HepG2 (cell line): ENCODE data around the gene UST. TPM values are rescaled to one million over a fixed set of nuclear protein-coding genes. Genes with fewer than 3 reads are reported as not detected.
A peak's percentile ranks its signal among the peaks of the same experiment; 100 is the strongest.

Experiments
- ATAC-seq: fragments of 200-7000 bp; cut with Tn5 transposase; 3 replicates; pipeline ENCODE4 v1.9.1; 2020; ENCODE audit warnings: mild to moderate bottlenecking, moderate library complexity
- BruUV-seq: library from RNA; stranded (reverse); fragments of 400-500 nt; replicated peaks from 2 replicates; lab custom pipeline; 2021; lab: Mats Ljungman, UMichigan
- CTCF ChIA-PET: fragments of 300-600 bp; formaldehyde crosslinking; extraction: SDS; loops from one replicate; lab custom pipeline; 2021; ENCODE audit warnings: low total read pairs, inconsistent platforms, low intra/inter-chr PET ratio; lab: Yijun Ruan, JAX
- POLR2A ChIA-PET: fragments of 350-600 bp; sonication (Branson Sonifier 250); formaldehyde crosslinking; loops from one replicate; lab custom pipeline; 2020; ENCODE audit warnings: antibody characterized with exemption, inconsistent platforms; lab: Yijun Ruan, JAX
- DNase-seq: peaks from one replicate; pipeline ENCODE4 v3.0.0-alpha.2; 2015; ENCODE audit warnings: low spot score
- FAIRE-seq: peaks from 3 replicates; lab custom pipeline; 2011; peaks lifted over from hg19 to GRCh38; lab: Jason Lieb, UNC
- H2AFZ ChIP-seq: one replicate; pipeline ENCODE4 v1.6.1; 2011; ENCODE audit warnings: low read length, inconsistent platforms
- H3K27ac ChIP-seq: fragments of 300-600 bp; 3 replicates; pipeline ENCODE4 v1.8.0; 2011; ENCODE audit warnings: mixed run types, mild to moderate bottlenecking, mixed read lengths, low read length, inconsistent platforms; ENCODE audit not compliant: insufficient read depth; ENCODE audit errors: extremely low read length
- H3K27me3 ChIP-seq, 2 experiments: fragments of 200-600 bp in 1 of 2; 2 replicates in 1 of 2; 3 replicates in 1 of 2; pipeline versions ENCODE4 v1.6.0 to v1.8.0; 2011; ENCODE audit warnings: low read length in 2 of 2, mild to moderate bottlenecking in 2 of 2, moderate library complexity in 2 of 2, inconsistent platforms in 1 of 2; ENCODE audit not compliant: insufficient read depth in 2 of 2, control insufficient read depth in 1 of 2
- H3K36me3 ChIP-seq, 2 experiments: fragments of 200-600 bp in 1 of 2; replicated peaks in 1 of 2; 2 replicates in 1 of 2; 3 replicates in 1 of 2; pipeline versions ENCODE4 v1.5.1 to v1.8.0; 2011; ENCODE audit warnings: low read length in 2 of 2, inconsistent platforms in 1 of 2; ENCODE audit not compliant: insufficient read depth in 2 of 2, control insufficient read depth in 1 of 2
- H3K4me1 ChIP-seq: 2 replicates; pipeline ENCODE4 v1.5.1; 2012; ENCODE audit warnings: low read length, inconsistent platforms; ENCODE audit not compliant: insufficient read depth
- H3K4me2 ChIP-seq: 2 replicates; pipeline ENCODE4 v1.6.0; 2011; ENCODE audit warnings: low read depth, low read length, inconsistent platforms
- H3K4me3 ChIP-seq, 3 experiments: fragments of 200-600 bp in 1 of 3; sonication (generic), shearing (Covaris generic) in 1 of 3; replicated peaks in 1 of 3; 2 replicates each; pipeline ENCODE4 v1.5.1; 2011 to 2016; ENCODE audit warnings: low read length in 3 of 3, inconsistent platforms in 2 of 3, low read depth in 2 of 3, mild to moderate bottlenecking in 2 of 3, control low read depth in 1 of 3, mixed read lengths in 1 of 3; ENCODE audit not compliant: insufficient read depth in 1 of 3
- H3K79me2 ChIP-seq: one replicate; pipeline ENCODE4 v1.6.1; 2011; ENCODE audit warnings: low read length, inconsistent platforms; ENCODE audit not compliant: insufficient read depth
- H3K9ac ChIP-seq: 2 replicates; pipeline ENCODE4 v1.6.0; 2011; ENCODE audit warnings: mild to moderate bottlenecking, low read depth, low read length, inconsistent platforms; ENCODE audit not compliant: insufficient read depth
- H3K9me3 ChIP-seq: 2 replicates; pipeline ENCODE4 v1.5.1; 2012; ENCODE audit warnings: mild to moderate bottlenecking, low read length
- H4K20me1 ChIP-seq: 2 replicates; pipeline ENCODE4 v1.6.0; 2011; ENCODE audit warnings: inconsistent platforms, mild to moderate bottlenecking, low read length, moderate library complexity; ENCODE audit not compliant: insufficient read depth
- CEBPB ChIP-seq: IDR thresholded peaks from 2 replicates; pipeline ENCODE4 v1.6.1; 2011; ENCODE audit warnings: low read depth, low read length, improper control_type of control experiment, borderline replicate concordance
- ZNF788 ChIP-seq: sonication (generic); formaldehyde crosslinking; IDR thresholded peaks from 2 replicates; pipeline ENCODE4 v1.5.0; 2020; ENCODE audit warnings: mild to moderate bottlenecking, missing genetic modification reagents, borderline replicate concordance
- ZNF878 ChIP-seq: sonication (generic); formaldehyde crosslinking; IDR thresholded peaks from 2 replicates; pipeline ENCODE4 v1.8.1; 2023; ENCODE audit warnings: mild to moderate bottlenecking, missing genetic modification reagents, moderate library complexity
- WGBS: methylation state at CpG from one replicate; pipeline ENCODE4 v1.1.6; 2017; ENCODE audit warnings: low lambda C conversion rate; 5-methylcytosine and 5-hydroxymethylcytosine counted together
- in situ Hi-C: cut with HindIII; loops from 2 replicates; pipeline ENCODE4 v1.10.0; 2017; ENCODE audit warnings: low pct_unique_long_range_greater_than_20kb; ENCODE audit not compliant: extremely low pct_ligation_motif_present
- intact Hi-C: fragments of 100-400 bp; cut with micrococcal nuclease; formaldehyde crosslinking; loops from one replicate; pipeline ENCODE4 v1.10.0; 2022; ENCODE audit not compliant: unreplicated experiment
- polyA plus RNA-seq, 8 experiments: library from polyadenylated mRNA; depleted of rRNA in 3 of 8; stranded (reverse) in 7 of 8; unstranded in 1 of 8; fragments of >200 nt; fragmentation: Illumina TruSeq in 4 of 8; extraction: Trizol in 4 of 8; gene quantifications; 2 replicates each; pipeline versions ENCODE4 v1.2.1 to v1.2.3, GENCODE V29; 2011 to 2016; ENCODE audit warnings: low read depth in 4 of 8, missing spikeins in 1 of 8, mixed read lengths in 1 of 8; ENCODE audit not compliant: insufficient read depth in 1 of 8
- total RNA-seq, 5 experiments: library from RNA; depleted of rRNA; stranded (reverse); fragments of >200 nt; fragmentation: Illumina TruSeq; extraction: Trizol; gene quantifications; 2 replicates each; pipeline ENCODE4 v1.2.3, GENCODE V29; 2016; ENCODE audit warnings: low read depth in 1 of 5
- TF ChIP-seq, protein P1 (sequence below): sonication (generic); formaldehyde crosslinking; IDR thresholded peaks from 2 replicates; pipeline ENCODE4 v1.5.1; 2020; ENCODE audit warnings: mild to moderate bottlenecking, missing genetic modification reagents, borderline replicate concordance
- TF ChIP-seq, protein P2 (sequence below): sonication (generic); formaldehyde crosslinking; IDR thresholded peaks from 2 replicates; pipeline ENCODE4 v1.9.0; 2021; ENCODE audit warnings: missing genetic modification reagents, borderline replicate concordance

The UST gene
- total and polyA plus RNA-seq, 2 of the 13 experiments (the other 11 are each of a cell fraction or from before 2014, with no cell fraction given) = 0.27 TPM; not detected in 1

DNA sequence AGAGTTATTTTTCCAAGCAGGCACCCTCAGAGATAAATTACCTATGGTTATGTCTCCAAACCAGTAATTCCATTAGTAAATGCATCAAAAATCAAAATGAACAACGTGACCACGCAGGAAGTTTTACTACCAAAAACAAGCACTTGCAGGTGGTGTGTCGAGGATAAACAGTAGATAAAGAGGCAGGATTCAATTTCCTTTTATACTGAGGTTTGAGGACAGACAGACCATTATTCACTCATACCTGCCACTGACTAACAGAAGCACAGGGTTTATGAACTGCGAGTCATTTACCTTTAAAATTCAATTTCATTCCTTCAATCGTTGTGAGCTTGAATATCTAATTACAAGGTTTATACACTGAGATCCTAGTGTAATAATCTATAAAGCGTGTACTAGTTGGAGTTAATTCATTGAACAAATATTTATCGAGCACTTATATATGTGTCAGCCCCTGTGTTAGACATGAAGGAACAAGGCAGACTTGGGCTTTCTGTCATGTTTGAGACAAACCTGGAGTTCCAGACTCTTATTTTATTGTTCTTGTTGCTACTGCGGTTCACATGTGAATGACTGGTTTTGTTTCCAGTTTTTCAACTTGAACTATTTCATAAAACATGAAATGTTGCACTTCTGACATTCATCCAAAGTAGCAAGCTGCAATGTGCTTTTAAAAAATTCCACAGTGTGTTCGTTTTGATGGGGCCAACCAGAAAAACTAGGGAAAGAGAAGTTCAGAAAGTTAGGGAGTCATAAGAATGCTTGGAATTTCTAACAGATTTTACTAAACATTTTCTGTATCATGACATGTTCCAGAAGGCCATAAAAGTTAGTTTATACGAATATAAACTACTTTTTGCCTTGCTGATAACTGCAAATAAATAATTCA, 205.6 kb downstream of the UST start (continued):
- TF ChIP-seq, protein P1, sequence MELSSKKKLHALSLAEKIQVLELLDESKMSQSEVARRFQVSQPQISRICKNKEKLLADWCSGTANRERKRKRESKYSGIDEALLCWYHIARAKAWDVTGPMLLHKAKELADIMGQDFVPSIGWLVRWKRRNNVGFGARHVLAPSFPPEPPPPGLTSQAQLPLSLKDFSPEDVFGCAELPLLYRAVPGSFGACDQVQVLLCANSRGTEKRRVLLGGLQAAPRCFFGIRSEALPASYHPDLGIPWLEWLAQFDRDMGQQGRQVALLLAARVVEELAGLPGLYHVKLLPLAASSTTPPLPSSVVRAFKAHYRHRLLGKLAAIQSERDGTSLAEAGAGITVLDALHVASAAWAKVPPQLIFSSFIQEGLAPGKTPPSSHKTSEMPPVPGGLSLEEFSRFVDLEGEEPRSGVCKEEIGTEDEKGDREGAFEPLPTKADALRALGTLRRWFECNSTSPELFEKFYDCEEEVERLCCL = no peak
- TF ChIP-seq ZNF788 (CRISPR knock-in tag) (no peak), ZNF878 (no peak)

DNA sequence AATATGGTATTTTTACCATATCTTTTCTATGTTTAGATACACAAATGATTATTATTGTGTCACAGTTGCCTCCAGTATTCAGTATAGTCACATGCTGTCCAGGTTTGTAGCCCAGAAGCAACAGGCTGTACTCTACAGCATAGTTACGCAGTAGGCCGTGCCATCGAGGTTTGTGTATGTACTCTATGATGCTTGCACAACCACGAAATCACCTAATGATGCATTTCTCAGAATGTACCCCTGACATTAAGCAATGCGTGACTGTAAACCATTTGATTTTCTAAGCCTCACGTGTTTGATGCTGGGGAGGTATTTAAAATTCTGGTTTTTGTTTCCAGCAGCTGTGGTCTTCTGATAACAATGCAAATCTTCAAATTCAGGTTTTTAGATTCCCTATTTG, 207.6 kb downstream of the UST start:
- no TSS peak for BruUV-seq
- POLR2A ChIA-PET = no interaction called here
- Histone ChIP-seq H3K27me3 (peaks cover 2 to 11% of the 10 kb centered on the region in 2 experiments; a peak in 2 of 5 replicates), H3K79me2 (no peaks in the 10 kb centered on the region), H2AFZ (no peak overlapping the region), H3K4me2 (no peak overlapping the region), H4K20me1 (no peaks in the 10 kb centered on the region), H3K9ac (no peak overlapping the region), H3K4me3 (no peak overlapping the region), H3K36me3 (no peaks in the 10 kb centered on the region), H3K27ac (no peak overlapping the region), H3K4me1 (no peaks in the 10 kb centered on the region), H3K9me3 (no peaks in the 10 kb centered on the region)
- in situ Hi-C loops (loop anchor here (10.0 kb wide), 1 partner anchor 210 kb away; the partner anchor contains the start of gene UST), intact Hi-C loops (no loop called here)
- 40% methylated on average over 6 of the region's 6 CpGs for WGBS
- FAIRE-seq = no peak
- DNase-seq = no peak
- ATAC-seq = no peak
- CTCF ChIA-PET = no interaction called here
- TF ChIP-seq CEBPB = 0 out of 2 replicates have a peak, but pooled peaks have one; percentile 3
- TF ChIP-seq, protein P2, sequence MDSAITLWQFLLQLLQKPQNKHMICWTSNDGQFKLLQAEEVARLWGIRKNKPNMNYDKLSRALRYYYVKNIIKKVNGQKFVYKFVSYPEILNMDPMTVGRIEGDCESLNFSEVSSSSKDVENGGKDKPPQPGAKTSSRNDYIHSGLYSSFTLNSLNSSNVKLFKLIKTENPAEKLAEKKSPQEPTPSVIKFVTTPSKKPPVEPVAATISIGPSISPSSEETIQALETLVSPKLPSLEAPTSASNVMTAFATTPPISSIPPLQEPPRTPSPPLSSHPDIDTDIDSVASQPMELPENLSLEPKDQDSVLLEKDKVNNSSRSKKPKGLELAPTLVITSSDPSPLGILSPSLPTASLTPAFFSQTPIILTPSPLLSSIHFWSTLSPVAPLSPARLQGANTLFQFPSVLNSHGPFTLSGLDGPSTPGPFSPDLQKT (CRISPR knock-in tag) = no peak
